Liver (tissue), 9 donors: ENCODE measurements around the gene TMPRSS13. TPM values are rescaled to one million over a fixed set of nuclear protein-coding genes. Genes with fewer than 3 reads are reported as not detected.

Source experiments
- DNase-seq: peaks from one replicate; pipeline ENCODE4 v3.0.0-alpha.2; 2017; ENCODE audit warnings: low spot score
- H3K27ac ChIP-seq, 2 donors: one replicate each; pipeline ENCODE4 v1.7.0; 2013; ENCODE audit warnings: inconsistent platforms in 2 of 2, low read length in 2 of 2, control low read depth in 1 of 2, low read depth in 1 of 2, mild to moderate bottlenecking in 1 of 2
- H3K27me3 ChIP-seq, 4 donors: one replicate each; pipeline versions ENCODE4 v1.6.1 to v1.7.0; 2013; ENCODE audit warnings: low read length in 3 of 4, inconsistent platforms in 1 of 4, mild to moderate bottlenecking in 1 of 4, moderate library complexity in 1 of 4; ENCODE audit not compliant: control insufficient read depth in 4 of 4, insufficient read depth in 4 of 4
- H3K36me3 ChIP-seq, 4 donors: one replicate each; pipeline versions ENCODE4 v1.6.1 to v1.7.0; 2013; ENCODE audit warnings: low read length in 3 of 4, mild to moderate bottlenecking in 3 of 4, low read depth in 1 of 4, moderate library complexity in 1 of 4; ENCODE audit not compliant: control insufficient read depth in 4 of 4, insufficient read depth in 3 of 4
- H3K4me1 ChIP-seq, 4 donors: one replicate each; pipeline versions ENCODE4 v1.6.1 to v1.7.0; 2013; ENCODE audit warnings: low read length in 3 of 4, mild to moderate bottlenecking in 3 of 4, moderate library complexity in 1 of 4; ENCODE audit not compliant: control insufficient read depth in 4 of 4, insufficient read depth in 4 of 4
- H3K4me3 ChIP-seq, 3 donors: one replicate each; pipeline versions ENCODE4 v1.6.1 to v1.7.0; 2013; ENCODE audit warnings: low read length in 3 of 3, control low read depth in 1 of 3, low read depth in 1 of 3, mild to moderate bottlenecking in 1 of 3
- H3K9ac ChIP-seq, 2 donors: one replicate each; pipeline ENCODE4 v1.7.0; 2013; ENCODE audit warnings: low read length in 2 of 2, mild to moderate bottlenecking in 2 of 2, moderate library complexity in 2 of 2, control low read depth in 1 of 2, low read depth in 1 of 2
- H3K9me3 ChIP-seq, 4 donors: one replicate each; pipeline versions ENCODE4 v1.6.1 to v1.7.0; 2013; ENCODE audit warnings: low read length in 3 of 4; ENCODE audit not compliant: control insufficient read depth in 4 of 4
- ATF3 ChIP-seq: IDR thresholded peaks from 2 replicates; pipeline ENCODE4 v1.6.1; 2016; ENCODE audit warnings: antibody characterized with exemption
- CTCF ChIP-seq: fragments of 150-350 bp; IDR thresholded peaks from 2 replicates; pipeline ENCODE4 v1.5.1; 2017; ENCODE audit warnings: improper control_type of control experiment, low read depth, low read length; ENCODE audit not compliant: missing input control
- FOXA1 ChIP-seq: IDR thresholded peaks from 2 replicates; pipeline ENCODE4 v1.6.1; 2016; ENCODE audit warnings: antibody characterized with exemption
- FOXA2 ChIP-seq: IDR thresholded peaks from 2 replicates; pipeline ENCODE4 v1.6.1; 2016; ENCODE audit warnings: antibody characterized with exemption
- GABPA ChIP-seq, 2 donors: IDR thresholded peaks in 1 of 2; conservative IDR thresholded peaks in 1 of 2; 2 replicates each; pipeline ENCODE4 v1.6.1; 2016; ENCODE audit warnings: antibody characterized with exemption in 2 of 2, mild to moderate bottlenecking in 1 of 2, moderate library complexity in 1 of 2
- HNF4A ChIP-seq, 2 donors: conservative IDR thresholded peaks; 2 replicates each; pipeline ENCODE4 v1.6.1; 2016; ENCODE audit warnings: antibody characterized with exemption in 2 of 2, mild to moderate bottlenecking in 2 of 2
- HNF4G ChIP-seq: IDR thresholded peaks from 2 replicates; pipeline ENCODE4 v1.6.1; 2016; ENCODE audit warnings: antibody characterized with exemption
- JUND ChIP-seq, 2 donors: IDR thresholded peaks; 2 replicates each; pipeline ENCODE4 v1.6.1; 2016; ENCODE audit warnings: antibody characterized with exemption in 2 of 2
- MAX ChIP-seq: IDR thresholded peaks from 2 replicates; pipeline ENCODE4 v1.6.1; 2016; ENCODE audit warnings: antibody characterized with exemption
- NR2F2 ChIP-seq: IDR thresholded peaks from 2 replicates; pipeline ENCODE4 v1.6.1; 2016; ENCODE audit warnings: antibody characterized with exemption
- RAD21 ChIP-seq, 2 donors: IDR thresholded peaks; 2 replicates each; pipeline ENCODE4 v1.6.1; 2016; ENCODE audit warnings: antibody characterized with exemption in 2 of 2, mild to moderate bottlenecking in 2 of 2
- RXRA ChIP-seq, 2 donors: IDR thresholded peaks; 2 replicates each; pipeline ENCODE4 v1.6.1; 2017 to 2018; ENCODE audit warnings: antibody characterized with exemption in 2 of 2, mild to moderate bottlenecking in 1 of 2
- SP1 ChIP-seq: IDR thresholded peaks from 2 replicates; pipeline ENCODE4 v1.6.1; 2018; ENCODE audit warnings: antibody characterized with exemption, mild to moderate bottlenecking
- TAF1 ChIP-seq: conservative IDR thresholded peaks from 2 replicates; pipeline ENCODE4 v1.6.1; 2016; ENCODE audit warnings: antibody characterized with exemption, mild to moderate bottlenecking
- YY1 ChIP-seq: IDR thresholded peaks from 2 replicates; pipeline ENCODE4 v1.6.1; 2016; ENCODE audit warnings: antibody characterized with exemption, mild to moderate bottlenecking
- ZBTB33 ChIP-seq: IDR thresholded peaks from 2 replicates; pipeline ENCODE4 v1.6.1; 2016; ENCODE audit warnings: antibody characterized with exemption
- WGBS: extraction: QIAGEN DNeasy Blood & Tissue Kit; methylation state at CpG from one replicate; pipeline ENCODE4 v1.1.7; 2013; 5-methylcytosine and 5-hydroxymethylcytosine counted together
- polyA plus RNA-seq, 2 donors: library from polyadenylated mRNA; stranded (reverse) in 1 of 2; unstranded in 1 of 2; fragments of 200-250 nt in 1 of 2; fragments of >200 nt in 1 of 2; fragmentation: Nextera tagmentation in 1 of 2; extraction: Ambion mirVana in 1 of 2; gene quantifications; one replicate each; pipeline versions ENCODE4 v1.2.1 to v1.2.3, GENCODE V29; 2013 to 2015
- total RNA-seq, 2 donors: library from RNA; depleted of rRNA; stranded (reverse); fragments of >200 nt; gene quantifications; one replicate each; pipeline ENCODE4 v1.2.3, GENCODE V29; 2014
- donor health status: healthy.
- donor health status: healthy.
- donor health status: healthy.
- donor health status: healthy.
- donor health status: healthy.

The TMPRSS13 gene
- total and polyA plus RNA-seq, 4 donors, result 0.11 to 0.93 (median 0.24) TPM

- WGBS, result 89% methylated on average over 11 of the region's 11 CpGs
- H3K4me3 ChIP-seq, result no peak overlapping the region
- H3K4me1 ChIP-seq, result no peaks in the 10 kb centered on the region
- H3K27ac ChIP-seq, result no peak overlapping the region
- no peak overlapping the region for H3K9ac ChIP-seq
- no peaks in the 10 kb centered on the region for H3K9me3 ChIP-seq
- no peaks in the 10 kb centered on the region for H3K36me3 ChIP-seq
- DNase-seq, result no peak
- TF ChIP-seq RAD21 (IDR thresholded peaks at IDR 0.05) (no peak), JUND (IDR thresholded peaks at IDR 0.05) (no peak), YY1 (no peak), NR2F2 (no peak), MAX (no peak), CTCF (no peak), FOXA1 (no peak), HNF4A (conservative IDR thresholded peaks at IDR 0.05) (no peak)
- peaks cover 0 to 6% (median 0%) of the 10 kb centered on the region in 4 donors for H3K27me3 ChIP-seq
These were observed 28.3 kb downstream of the TMPRSS13 start for GRCh38 chr11:117900720-117901440.

GRCh38 chr11:117900121-117900648 is 29.0 kb downstream of the TMPRSS13 start:
- no peaks in the 10 kb centered on the region for H3K9me3 ChIP-seq
- no peaks in the 10 kb centered on the region for H3K36me3 ChIP-seq
- H3K27me3 ChIP-seq, result peaks cover 0 to 6% (median 0%) of the 10 kb centered on the region in 4 donors
- H3K9ac ChIP-seq, result no peak overlapping the region
- WGBS, result 70% methylated on average over 4 of the region's 4 CpGs
- no peak overlapping the region for H3K27ac ChIP-seq
- H3K4me1 ChIP-seq, result no peaks in the 10 kb centered on the region
- no peak overlapping the region for H3K4me3 ChIP-seq
- DNase-seq, result no peak
- TF ChIP-seq NR2F2 (peak; percentile 33), TAF1 (no peak)

- Histone ChIP-seq H3K36me3 (no peaks in the 10 kb centered on the region), H3K27me3 (peaks cover 0 to 6% (median 0%) of the 10 kb centered on the region in 4 donors), H3K9ac (no peak overlapping the region), H3K4me1 (no peaks in the 10 kb centered on the region), H3K27ac (no peak overlapping the region), H3K9me3 (no peaks in the 10 kb centered on the region), H3K4me3 (no peak overlapping the region)
- DNase-seq, result no peak
- 87% methylated on average over 4 of the region's 4 CpGs for WGBS
- TF ChIP-seq SP1 (no peak), ATF3 (no peak), ZBTB33 (no peak), NR2F2 (no peak), TAF1 (no peak), RXRA (IDR thresholded peaks at IDR 0.05) (no peak), CTCF (no peak), RAD21 (IDR thresholded peaks at IDR 0.05) (no peak), MAX (no peak), FOXA1 (no peak), HNF4G (no peak), GABPA (IDR thresholded peaks at IDR 0.05 in 1 of 2, conservative IDR thresholded peaks at IDR 0.05 in 1 of 2) (no peak), FOXA2 (no peak)
These were observed 31.1 kb downstream of the TMPRSS13 start for GRCh38 chr11:117898059-117898458.
